HG02852 (cell line): ENCODE data around the gene USP44.
"Not testable (repeated sequence)": the region's sequence is repeated elsewhere in the genome, so short reads cannot be mapped to it uniquely, and the experiment has no call there.

Experiments used
- ATAC-seq: cut with Tn5 transposase; IDR thresholded peaks from one replicate; pipeline ENCODE4 v1.9.1; 2021; ENCODE audit warnings: mild to moderate bottlenecking, moderate library complexity; ENCODE audit not compliant: unreplicated experiment

USP44 gene

DNA sequence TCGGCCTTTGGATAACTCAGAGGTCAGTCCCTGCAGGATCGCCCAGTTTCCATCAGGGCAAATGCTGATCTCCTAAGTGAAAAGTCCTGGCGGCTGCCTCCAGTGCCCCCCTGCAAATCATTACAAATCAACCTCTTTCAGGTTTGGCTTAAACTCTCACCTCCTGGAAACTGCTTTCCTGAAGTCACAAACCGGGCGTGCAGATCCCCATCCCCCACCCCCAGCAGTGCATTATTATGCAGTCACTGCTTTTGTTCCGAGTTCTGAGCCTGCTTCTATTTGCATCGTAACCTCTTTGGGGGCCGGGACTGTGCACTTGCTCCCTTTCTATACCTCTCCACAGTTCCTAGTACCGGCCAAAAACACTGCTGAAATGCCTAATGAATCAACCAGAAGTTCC lies at the start of gene USP44:
TSS of gene USP44 (minus strand) at position 172 of the 400 bp plus-strand sequence. CDS start 17,220 bp downstream, outside the sequence.
- no peak for ATAC-seq

DNA sequence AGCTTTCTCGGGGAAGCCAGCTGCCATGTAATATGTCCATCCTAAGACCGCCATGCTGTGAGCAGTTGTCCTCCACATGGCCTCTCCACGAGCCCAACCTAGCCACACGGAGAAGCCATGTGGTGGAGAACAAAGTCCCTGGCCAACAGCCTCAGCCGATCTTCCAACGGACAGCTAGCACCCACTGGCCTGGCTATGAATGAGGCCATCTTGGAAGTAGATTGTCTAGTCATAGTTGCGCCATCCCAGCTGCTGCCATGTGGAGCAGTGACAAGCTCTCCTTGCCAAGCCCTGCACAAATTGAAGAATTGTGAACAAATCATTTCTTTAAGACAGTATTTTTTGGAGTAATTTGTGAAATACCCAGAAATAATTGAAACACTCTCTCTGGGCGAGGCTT lies 49.3 kb upstream of the USP44 start:
- ATAC-seq: no peak

DNA sequence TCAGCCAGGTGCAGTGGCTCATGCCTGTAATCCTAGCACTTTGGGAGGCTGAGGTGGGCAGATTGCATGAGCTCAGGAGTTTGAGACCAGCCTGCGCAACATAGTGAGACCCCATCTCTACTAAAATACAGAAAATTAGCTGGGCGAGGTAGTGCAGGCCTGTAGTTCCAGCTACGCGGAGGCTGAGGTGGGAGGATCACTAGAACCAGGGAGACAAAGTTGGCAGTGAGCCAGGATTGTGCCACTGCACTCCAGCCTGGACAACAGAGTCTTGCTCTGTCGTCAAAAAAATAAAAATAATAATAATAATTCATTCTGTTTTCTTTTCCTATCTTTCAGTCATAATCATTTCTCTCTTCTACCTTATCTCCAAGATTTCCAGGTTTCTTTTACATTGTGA lies 48.6 kb upstream of the USP44 start:
- ATAC-seq: no peak

DNA sequence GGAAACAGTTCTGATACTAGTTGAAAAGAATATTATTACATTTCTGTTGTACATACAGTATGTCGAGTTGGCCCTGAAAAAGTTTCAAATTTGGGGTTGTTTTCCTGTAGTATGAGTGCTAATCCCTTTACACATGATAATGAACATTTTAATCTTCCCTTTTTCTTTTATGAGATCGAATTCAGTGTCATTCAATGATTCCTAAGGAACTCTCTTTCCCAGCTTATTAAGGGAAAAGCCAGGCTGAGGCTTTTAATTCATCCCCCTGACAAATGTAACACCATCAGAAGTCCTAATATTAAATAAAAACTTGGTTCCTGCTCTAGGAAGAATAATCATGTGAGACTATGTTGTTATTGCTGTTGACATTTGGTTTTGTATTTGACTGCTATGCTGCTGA lies 42.9 kb upstream of the USP44 start:
- no peak for ATAC-seq

DNA sequence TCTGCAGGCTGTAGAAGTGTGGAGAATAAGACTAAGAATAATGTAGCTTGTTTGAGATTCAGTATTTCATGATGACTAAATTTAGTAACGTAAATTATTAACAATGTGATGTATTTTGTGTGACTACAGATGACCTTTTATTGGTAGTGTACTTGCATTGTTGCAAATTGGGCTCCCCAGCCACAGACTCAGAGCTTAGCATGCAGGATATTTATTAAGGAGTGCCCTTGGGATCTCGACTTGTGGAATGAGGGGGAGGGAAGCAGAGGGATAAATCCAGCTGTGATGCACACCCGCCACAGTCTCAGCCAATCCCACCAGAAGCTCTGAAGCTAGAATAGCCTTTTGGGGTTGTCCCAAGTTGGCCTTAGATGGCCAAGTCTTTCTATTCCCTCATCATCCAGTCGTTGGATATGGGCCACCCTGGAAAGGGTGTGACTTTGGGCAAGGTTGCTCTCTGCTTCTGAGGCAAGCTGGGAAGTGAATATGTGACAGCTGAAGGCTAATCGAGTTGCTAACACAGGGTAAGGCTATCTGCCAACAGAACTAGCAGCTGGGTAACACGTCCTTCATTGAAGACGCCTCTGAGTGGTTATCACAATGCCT lies 42.1 kb upstream of the USP44 start:
- ATAC-seq: no peak

DNA sequence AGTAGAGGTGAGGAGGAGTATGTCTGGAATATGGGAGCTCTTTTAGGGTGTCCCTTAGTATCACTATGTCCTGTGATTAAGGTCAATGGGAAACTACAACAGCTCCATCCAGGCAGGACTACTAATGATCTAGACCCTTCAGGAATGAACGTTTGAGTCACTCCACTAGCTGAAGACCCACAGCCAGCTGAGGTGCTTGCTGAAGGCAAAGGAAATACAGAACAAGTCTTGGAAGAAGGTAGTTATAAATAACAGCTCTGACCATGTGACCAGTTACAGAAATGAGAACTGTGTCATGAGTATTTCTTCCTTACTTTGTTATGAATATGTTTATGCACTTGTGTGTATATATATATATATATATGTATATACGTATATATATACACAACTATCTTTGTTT lies 40.5 kb upstream of the USP44 start:
- no peak for ATAC-seq

DNA sequence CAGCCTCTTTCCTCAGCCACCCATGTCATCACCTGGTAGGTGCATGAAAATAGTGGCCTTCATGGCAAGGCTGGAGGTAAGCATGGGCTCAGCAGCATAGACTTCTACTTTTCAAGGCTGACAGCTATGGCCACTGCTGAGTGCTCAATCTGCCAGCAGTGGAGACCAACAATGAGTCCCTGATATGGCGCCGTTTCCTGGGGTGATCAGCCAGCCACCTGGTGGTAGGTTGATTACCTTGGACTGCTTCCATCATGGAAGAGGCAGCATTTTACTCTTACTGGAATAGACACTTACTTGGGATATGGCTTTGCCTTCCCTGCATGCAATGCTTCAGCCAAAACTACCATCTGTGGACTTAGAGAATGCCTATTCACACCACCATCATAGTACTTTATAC lies 39.5 kb upstream of the USP44 start:
- no peak for ATAC-seq

DNA sequence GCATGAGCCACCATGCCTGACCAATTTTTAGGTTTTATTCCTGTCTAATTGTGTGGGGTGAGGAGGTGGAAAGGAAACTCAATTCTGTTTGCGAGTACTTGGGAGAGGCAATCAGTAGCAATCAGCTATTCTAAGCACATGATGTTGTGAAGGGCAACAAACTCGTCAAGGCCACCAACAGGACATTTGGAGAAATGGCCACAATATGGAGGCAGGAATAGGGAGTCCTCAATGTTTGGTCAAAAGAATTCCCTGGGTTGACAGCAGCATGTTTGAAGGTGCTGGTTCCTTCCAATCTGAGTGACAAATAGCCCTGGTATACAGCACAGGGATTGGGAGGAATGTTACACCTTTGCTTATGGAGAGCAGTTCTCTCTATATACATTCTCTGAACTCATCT lies 32.7 kb upstream of the USP44 start:
- ATAC-seq: no peak

DNA sequence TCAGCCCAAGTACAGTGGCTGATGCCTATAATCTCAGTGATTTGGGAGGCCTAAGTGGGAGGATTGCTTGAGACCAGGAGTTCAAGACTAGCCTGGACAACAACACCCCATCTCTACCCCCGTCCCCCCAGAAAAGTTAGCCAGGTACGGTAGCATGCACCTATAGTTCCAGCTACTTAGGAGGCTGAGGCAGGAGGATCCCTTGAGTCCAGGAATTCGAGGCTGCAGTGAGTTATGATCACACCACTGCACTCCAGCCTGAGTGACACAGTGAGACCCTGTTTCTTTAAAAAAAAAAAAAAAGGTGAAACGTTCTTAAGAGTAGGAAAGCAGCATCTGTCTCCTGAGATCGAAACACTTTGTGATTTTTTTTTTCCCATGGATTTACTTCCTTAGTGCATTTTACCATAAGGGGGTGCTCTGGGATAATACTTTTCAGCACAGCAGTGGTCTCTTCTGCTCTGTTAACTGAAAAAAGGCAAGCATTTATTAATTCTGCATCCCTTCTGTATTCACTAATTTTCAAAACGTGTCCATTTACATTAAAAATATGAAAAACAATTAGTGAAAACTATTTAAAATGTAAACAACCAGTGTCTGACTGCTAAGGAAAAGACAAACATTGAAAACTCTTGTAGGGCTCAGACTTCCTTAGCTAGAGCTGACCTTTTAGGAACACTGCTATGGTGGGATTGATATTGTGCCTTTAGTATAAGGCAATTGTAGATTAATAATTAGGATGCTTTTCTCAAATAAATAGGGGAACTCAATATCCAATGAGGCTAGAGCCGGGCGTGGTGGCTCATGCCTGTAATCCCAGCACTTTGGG lies 31.2 kb upstream of the USP44 start:
- ATAC-seq: no peak

DNA sequence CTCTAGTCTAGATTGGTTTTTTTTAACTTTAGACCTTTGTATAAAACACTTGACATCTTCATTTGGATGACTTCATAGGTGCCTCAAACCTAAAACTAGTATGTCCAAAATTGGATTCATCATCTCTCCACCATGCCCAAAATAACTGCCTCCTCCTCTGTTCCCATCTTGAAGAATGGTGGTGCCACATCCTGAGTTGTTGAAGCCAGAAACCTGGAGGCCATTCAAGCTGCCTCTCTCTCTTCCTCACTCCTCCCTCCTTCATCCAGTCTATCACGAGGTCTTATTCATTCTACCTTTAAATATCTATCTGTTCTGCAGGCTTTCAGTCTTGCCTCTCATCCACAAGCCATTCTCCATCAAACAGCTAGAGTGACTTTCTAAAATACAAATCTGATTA lies 26.5 kb upstream of the USP44 start:
- ATAC-seq: no peak

DNA sequence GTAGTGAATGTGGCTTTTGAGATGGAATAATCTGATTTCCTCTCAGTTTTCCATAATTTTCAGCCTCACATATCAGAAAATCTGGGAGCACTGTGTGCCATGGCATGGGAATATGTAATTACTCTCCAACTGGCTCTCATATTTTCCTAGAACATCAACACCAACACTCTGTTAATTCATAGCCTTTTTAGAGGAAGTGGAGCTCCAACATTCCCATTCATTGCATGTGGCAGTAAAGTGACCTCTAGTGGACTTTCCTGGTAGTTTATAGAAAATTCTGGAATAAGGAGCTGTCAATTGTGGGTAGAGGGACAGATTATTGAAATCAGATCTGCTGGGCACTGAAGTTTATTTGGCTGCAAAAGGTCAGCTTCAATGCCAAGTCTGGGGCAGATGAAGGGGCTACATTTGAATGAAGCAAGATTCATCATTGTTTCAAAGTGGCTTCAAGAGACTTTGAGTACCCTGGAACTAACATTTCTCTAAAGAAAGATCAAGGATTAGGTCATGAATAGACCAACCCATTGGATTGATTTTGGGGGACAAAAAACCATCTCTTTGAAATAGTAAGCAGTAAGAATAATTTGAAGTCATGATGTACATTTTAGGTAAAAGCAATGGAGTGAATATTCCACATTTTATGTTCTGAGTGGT lies 23.6 kb upstream of the USP44 start:
- no peak for ATAC-seq

DNA sequence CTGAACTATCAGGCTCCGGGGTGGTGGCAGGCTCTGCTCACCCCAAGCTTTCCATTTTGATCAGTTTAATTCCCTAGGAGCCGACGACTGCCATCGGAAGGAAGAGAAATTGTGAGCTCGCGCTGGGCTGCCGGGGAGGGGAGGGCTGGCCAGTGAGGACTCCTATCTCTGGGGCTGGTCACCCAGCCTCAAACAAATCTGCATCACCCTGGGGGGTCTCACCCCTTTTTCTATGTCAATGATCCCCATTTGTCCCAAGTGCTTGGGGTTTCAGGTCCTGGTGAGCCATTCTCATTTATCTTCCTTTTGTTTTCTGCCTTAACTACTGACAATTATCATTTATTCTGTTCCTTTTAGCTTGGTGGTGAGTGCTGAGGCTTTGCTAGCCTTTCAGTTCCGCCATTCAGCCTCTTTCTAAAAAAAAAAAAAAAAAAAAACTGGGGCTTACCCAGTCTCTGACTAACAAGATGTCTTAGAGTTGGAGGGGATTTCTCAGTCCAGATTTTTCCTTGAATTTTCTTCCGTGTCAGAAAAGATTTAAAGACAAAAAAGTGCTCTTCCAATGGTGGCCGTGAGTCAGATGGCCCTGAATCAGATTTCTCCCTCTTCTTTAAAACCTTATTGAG lies 22.8 kb upstream of the USP44 start:
- ATAC-seq: no peak

DNA sequence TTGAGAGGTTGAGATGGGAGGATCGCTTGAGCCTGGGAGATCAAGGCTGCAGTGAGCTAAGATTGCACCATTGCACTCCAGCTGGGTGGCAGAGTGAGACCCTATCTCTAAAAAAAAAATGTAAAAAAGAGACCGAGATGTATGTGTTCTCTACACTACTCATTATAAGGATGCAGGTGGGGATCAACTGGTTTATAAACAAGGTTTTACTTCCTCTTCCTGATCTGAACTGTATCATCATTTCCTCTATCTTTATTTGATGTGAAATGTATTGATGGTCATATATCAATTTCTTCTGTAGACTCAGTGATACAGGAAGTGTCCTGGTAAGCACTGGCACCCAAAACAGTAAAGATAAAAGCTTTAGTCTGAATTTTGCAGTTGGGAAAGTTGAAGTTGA lies 20.1 kb upstream of the USP44 start:
- no peak for ATAC-seq

DNA sequence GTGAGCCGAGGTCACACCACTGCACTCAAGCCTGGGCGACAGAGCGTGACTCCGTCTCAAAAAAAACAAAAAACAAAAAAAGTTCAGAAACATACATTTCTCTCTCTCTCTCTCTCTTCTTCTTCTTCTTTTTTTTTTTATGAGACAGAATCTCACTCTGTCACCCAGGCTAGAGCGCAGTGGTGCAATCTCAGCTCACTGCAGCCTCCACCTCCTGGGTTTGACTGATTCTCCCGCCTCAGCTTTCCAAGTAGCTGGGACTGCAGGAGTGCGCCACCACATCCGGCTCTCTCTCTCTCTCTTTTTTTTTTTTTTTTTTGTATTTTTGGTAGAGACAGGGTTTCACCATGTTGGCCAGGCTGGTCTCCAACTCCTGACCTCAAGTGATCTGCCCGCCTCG lies 16.8 kb upstream of the USP44 start:
- ATAC-seq: not testable (repeated sequence)

DNA sequence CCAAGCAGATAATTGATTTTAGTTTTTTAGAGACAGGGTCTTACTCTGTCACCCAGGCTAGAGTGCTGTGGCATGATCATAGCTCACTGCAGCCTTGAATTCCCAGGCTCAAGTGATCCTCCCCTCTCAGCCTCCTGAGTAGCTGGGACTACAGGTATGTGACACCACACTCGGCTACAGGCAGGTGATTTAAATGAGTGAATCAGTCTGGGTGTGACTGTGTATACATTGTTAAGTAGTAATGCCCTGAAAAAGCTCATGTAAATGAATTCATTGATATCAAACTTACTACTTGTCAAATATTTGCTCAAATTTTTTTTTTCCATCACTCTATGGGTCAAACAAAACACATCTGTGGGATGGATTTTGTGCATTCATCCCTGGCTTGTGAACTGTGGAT lies 6.3 kb upstream of the USP44 start:
- no peak for ATAC-seq

DNA sequence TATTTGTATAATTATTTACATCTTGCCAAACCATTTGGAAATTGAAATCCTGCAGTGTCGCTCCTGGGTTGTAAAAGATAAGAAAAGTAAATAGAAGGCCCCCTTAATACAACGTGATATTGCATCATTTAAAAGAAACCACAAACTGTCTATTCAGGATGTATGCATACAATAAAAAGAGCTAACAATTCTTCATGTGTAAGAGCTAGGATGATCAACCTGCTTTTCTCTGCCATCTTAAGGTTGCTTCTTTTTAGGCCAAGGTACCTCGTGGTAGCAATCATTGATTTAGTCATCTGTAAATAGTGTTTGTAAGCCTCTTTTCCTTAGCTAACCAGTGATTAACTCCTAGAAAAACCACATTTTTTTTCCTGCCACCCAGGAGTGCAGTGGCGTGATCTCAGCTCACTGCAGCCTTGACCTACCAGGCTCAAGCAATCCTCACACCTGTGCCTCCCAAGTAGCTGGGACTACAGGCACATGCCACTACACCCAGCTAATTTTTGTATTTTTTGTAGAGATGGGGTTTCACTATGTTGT lies 3.3 kb upstream of the USP44 start:
- ATAC-seq: no peak

DNA sequence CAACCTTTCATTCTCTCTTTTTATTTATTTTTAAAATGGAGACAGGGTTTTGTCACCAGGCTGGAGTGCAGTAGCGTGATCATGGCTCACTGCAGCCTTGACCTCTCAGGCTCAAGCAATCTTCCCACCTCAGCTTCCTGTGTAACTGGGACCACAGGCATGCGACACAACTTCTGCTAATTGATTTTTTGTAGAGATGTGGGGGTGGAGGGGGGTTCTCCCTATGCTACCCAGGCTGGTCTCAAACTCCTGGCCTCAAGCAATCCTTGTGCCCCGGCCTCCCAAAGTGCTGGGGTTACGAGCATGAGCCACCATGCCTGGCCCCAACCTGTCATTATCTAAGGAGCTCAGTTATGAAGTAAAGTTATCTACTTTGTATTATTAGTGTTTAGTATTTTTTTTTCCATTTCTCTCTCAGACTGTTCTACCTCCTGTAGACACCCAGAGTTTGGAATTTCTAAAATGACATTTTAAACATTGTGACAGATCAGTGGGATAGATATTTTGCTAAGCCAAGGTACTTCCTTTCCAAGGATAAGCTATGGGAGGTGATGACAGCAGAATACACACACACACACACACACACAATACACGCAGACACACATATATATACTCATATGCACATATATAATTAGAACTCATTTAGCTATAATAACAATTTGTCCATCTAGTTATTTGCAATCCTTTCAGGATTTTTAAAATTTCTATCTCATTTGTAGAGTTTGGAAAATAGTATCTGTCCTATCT lies 2.1 kb upstream of the USP44 start:
- no peak for ATAC-seq

DNA sequence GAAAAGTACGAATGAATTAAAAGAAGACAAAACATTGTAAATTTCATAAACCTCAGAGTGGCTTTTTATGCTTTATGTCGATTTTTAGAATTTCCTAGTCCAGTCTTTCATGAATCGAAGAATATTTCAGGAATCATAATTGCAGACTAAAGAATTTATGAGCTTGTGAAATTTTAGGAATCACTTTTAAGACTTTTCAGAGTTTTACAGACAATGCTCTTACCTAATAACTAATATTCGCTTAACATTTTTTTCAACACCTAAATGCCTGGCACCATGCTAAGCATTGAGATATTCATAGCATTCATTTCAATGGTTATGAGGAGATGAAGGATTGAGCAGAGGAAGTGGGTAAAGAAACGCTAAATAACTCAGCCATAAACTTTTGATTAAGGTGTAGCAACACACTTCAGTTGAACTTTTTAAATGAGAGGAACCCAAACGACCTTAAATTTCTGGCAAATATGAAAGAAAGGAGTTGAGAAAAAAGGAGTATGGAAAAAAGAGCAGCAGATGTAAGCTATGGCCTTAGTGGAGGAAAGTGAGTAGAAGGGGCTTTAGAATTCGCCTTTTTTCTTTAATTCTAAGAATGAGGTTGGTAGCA lies 739 bp upstream of the USP44 start:
- ATAC-seq: no peak

DNA sequence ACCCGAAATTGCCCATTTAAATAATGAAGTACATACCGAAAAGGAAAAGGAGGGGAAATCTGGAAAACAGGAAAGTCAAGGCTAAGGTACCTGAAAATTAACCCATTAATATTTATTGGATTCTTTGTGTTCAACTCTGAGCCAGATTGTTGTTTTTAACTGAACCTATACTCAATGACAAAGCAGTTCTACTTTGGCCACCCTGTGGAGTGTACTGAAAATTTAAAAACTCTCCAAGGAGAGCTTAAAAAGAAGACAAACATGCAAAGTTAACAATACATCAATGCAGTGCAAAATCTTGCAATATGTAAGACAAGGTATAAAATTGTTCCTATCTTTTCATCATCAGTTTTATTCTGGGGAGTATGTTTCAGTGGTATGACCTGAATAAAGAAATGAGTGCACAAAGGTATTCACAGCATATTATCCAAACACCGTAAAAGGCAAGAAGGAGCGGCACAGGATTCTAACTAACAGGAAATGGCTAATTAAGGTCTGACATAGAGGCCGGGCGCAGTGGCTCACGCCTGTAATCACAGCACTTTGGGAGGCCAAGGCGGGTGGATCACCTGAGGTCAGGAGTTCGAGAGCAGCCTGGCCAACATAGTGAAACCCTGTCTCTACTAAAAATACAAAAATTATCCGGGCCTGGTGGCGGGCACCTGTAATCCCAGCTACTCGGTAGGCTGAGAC lies 1.7 kb downstream of the USP44 start:
- no peak for ATAC-seq
